ENCODE measurements around the gene C1QTNF2.

GRCh38 chr5:160378330-160378729 lies 7.9 kb upstream of the C1QTNF2 start:
- TF ChIP-seq CTCF (IDR thresholded peaks at IDR 0.05) (no peak), POLR2A (IDR thresholded peaks at IDR 0.05) (no peak)

Data from thyroid gland (tissue), 4 donors.